ENCODE results near the gene ALB.

The ALB gene

GRCh38 chr4:73452953-73453700, 49.0 kb downstream of the ALB start:
- DNase-seq, result no peak

DNA sequence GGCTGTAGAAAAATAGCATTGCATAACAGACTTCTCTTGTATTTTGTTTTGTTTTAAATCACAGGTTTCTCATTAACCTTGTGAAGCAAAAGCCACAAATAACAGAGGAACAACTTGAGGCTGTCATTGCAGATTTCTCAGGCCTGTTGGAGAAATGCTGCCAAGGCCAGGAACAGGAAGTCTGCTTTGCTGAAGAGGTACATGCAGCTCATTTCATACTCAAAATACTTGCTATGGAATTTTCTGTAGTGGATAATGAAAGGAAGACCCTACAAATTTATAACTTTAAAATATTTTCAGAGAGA, 49.6 kb downstream of the ALB start:
- no peak for DNase-seq

DNA sequence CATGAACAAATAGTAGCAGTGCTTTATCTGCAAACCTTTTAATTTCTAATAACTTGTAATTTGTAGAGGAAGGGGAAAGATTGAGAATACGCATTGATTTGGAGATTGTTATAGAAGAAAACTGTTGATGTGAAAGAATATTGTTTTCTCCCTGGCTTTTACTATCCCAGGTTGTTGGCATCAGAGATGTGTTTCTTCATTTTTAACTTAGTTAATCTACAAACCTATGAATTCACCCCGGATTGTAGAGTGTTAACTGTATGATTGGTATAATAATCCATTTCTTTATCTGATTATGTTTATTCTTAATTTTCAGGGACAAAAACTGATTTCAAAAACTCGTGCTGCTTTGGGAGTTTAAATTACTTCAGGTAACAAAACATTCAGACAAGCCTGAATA, 50.8 kb downstream of the ALB start:
- no peak for DNase-seq

GRCh38 chr4:73456177-73457022, 52.3 kb downstream of the ALB start:
- no peak for DNase-seq

DNA sequence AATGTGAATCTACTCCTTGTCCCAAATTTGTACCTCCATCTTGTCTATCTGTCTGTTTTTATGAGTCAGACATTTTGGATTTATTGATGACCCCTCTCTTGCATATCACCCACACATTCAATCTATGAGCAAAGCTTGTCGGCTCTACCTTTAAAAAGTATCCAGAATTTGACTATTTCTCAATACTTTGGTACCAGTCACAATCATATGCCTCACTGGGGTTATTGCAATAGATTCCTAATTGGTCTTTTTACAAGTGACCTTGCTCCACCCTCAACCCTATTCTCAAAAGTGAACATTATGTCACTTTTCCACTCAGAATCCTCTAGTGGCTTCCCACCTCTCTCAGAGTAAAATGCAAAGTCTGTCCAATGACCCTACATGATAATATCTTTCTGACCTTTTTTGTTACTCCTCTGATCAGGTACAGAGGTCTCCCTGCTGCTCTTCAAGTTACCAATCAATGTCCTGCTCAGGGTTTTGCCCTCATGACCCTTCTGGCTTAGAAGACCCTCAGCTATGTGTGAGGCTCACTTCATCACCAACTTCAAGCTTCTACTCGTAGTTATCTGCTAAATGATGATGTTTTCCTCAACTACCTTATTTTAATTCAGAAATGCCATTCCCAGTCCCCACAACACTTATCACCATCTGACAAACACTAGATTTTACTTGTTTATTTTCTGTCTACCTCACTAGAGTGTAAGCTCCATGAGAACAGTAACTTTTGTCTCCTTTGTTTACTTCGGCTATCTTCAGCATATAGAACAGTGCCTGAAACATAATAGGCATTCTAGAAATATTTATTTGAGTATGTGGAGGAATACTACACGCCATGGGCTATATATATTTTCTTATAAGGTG, 54.3 kb downstream of the ALB start:
- no peak for DNase-seq

DNA sequence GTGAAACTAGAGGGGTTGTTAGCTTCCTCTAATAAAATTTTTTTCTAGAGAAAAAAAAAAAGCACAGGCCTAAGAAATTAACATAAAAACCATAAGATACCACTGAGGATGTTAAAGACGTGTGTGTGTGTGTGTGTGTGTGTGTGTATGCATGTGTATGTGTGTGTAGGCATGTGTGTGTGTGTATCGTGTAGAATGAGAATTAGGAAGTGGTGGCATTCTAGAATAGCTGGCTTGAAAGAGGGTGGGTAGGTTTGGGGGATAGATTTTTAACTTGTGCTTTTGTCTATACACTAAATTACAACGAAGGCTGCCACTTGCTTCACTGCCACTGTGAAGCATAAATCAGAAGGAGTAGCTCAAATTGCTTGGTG, 54.9 kb downstream of the ALB start:
- DNase-seq, result no peak

GRCh38 chr4:73460913-73461522, 56.9 kb downstream of the ALB start:
- DNase-seq, result no peak

DNA sequence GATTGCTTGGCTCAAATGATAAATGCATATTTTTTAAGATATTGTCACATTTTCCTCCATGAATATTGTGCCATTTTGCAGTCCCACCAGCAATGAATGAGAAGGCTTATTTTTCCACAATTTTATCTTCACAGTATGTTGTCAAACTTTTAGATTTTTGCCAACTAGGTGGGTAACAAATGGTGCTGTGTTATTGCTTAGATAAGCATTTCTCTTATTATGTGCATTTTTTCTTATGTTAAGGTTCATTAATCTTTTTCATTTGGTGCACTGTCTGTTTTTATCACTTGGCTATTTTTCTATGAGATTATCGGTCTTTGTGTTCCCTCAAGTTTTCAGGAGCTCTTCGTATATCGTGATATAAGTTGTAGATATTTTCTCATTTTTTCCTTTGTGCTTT, 64.1 kb downstream of the ALB start:
- DNase-seq, result no peak

GRCh38 chr4:73470728-73471127, 66.6 kb downstream of the ALB start:
- DNase-seq, result no peak

Measured in NCI-H187 treated with DMSO at 0.1 percent for 48 hours (cell line).